Left renal cortex interstitium (tissue), 4 donors: ENCODE data around the gene JMJD7. TPM values are rescaled to one million over a fixed set of nuclear protein-coding genes. Genes with fewer than 3 reads are reported as not detected.
"Not testable (repeated sequence)": the region's sequence is repeated elsewhere in the genome, so short reads cannot be mapped to it uniquely, and the experiment has no call there.

Source experiments
- DNase-seq, 4 donors: peaks; one replicate each; pipeline ENCODE4 v3.0.0-alpha.2; 2013; ENCODE audit warnings: low read depth in 4 of 4, low spot score in 2 of 4, missing footprints in 1 of 4
- polyA plus RNA-seq, 4 donors: library from polyadenylated mRNA; unstranded; fragments of 120-200 nt; gene quantifications; one replicate each; pipeline ENCODE4 v1.2.1, GENCODE V29; 2013; ENCODE audit not compliant: insufficient read length in 4 of 4

The JMJD7 gene
- polyA plus RNA-seq, 4 donors, result 8.9 to 20.2 (median 13.4) TPM

DNA sequence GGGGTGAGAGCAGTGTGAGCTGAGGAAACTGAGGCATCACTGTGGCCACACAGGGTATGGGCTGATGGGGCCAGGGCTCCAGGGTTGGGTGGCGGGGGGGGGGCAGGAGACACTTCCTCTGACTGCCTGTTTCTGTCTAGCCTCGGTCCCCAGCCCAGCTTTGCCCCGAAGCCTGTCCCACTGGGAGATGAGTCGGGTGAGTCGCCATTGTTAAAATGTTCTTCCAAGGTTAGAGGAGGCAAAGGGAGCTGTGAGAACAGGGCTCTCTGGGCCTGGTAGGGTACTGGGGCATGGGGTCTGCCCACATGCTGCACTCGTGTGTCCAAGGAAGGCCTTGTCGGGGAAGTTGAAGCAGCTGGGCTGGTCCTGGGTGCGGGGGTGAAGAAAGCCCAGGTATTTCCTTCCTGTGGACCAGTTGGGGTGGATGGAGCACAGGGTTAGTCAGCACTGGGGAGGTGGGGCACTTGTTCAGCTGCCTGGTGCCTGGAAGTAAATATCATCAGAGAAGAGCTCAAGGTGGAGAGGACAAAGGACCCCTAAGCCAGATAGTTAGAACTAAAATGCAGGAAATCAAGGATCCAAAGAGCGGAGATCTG lies 8.3 kb upstream of the JMJD7 start:
- no peak for DNase-seq

DNA sequence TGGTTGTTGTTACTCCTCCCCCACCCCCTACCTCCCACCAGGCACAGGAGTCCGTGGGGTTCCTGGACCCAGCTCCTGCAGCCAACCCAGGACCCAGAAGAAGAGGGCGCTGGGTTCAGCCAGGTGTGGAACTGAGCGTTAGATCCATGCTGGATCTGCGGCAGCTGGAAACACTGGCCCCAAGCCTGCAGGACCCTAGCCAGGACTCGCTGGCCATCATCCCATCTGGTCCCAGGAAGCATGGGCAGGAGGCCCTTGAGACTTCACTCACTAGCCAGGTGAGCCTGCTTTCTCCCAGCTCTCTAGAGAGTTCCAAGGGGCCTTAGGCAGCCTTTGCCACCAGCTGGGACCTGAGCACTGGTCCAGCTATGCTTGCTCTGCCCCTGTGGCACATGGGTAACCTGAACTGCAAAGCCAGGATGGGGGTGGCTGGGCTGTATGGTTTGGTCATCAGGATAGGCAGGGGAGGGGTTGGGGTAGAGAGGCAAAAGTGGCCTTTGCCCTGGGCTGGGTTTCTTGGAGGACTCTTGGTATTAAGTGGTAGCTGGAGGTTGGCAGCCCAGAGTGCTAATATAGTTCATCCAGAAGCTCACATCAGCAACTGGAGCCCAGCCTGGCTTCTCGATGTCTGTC lies 7.0 kb upstream of the JMJD7 start:
- no peak for DNase-seq

GRCh38 chr15:41821831-41822230 lies 6.1 kb upstream of the JMJD7 start:
- DNase-seq, result no peak

GRCh38 chr15:41822471-41822870 lies 5.4 kb upstream of the JMJD7 start:
- no peak for DNase-seq

DNA sequence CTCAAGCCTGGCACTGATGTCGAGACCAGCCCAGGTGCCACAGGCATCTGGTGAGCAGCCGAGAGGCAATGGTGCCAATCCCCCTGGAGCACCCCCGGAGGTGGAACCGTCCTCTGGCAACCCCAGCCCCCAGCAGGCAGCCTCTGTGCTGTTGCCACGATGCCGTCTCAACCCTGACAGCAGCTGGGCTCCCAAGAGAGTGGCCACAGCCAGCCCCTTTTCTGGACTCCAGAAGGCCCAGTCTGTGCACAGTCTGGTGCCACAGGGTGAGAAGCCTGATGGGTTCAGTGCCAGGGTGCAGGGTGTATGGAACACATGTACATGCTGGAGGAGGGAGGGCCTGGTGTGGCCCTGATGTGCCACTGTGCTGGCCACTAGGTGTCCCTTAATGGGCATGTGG lies 4.9 kb upstream of the JMJD7 start:
- DNase-seq, result no peak

- no peak for DNase-seq
Observed at GRCh38 chr15:41823502-41823901, 4.4 kb upstream of the JMJD7 start.

DNA sequence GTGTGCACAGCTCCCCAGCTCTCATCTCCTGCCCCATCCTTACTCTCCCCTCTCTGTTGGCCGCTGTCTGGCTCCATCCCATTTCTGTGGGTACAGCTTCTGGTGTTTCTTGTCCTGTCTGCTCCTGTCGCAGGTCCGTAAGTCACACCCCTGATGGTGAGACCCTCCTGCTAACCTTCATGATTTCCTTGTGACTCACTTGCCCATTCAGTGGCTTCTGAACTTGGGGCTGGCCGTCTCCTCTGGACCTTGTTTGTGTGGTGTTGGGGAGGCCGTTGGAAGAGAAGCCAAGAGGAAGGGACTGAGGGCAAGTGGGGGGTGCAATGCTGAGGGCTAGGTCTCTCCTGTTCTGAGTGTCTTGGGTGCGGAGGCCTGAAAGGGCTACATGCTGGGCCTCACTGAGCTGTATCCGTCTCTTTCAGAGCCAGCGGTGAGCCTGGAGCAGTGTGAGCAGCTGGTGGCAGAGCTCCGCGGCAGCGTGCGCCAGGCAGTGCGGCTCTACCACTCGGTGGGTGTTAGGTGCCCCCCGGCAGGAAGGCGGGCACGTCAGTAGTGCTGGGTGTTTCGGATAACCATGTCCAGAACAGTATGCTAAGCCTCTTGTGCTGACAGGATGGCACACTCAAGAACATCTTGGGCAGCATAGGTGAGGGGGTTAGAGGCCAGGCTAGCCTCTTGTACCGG lies 3.7 kb upstream of the JMJD7 start:
- no peak for DNase-seq

GRCh38 chr15:41825145-41825544 lies 2.7 kb upstream of the JMJD7 start:
- no peak for DNase-seq

DNA sequence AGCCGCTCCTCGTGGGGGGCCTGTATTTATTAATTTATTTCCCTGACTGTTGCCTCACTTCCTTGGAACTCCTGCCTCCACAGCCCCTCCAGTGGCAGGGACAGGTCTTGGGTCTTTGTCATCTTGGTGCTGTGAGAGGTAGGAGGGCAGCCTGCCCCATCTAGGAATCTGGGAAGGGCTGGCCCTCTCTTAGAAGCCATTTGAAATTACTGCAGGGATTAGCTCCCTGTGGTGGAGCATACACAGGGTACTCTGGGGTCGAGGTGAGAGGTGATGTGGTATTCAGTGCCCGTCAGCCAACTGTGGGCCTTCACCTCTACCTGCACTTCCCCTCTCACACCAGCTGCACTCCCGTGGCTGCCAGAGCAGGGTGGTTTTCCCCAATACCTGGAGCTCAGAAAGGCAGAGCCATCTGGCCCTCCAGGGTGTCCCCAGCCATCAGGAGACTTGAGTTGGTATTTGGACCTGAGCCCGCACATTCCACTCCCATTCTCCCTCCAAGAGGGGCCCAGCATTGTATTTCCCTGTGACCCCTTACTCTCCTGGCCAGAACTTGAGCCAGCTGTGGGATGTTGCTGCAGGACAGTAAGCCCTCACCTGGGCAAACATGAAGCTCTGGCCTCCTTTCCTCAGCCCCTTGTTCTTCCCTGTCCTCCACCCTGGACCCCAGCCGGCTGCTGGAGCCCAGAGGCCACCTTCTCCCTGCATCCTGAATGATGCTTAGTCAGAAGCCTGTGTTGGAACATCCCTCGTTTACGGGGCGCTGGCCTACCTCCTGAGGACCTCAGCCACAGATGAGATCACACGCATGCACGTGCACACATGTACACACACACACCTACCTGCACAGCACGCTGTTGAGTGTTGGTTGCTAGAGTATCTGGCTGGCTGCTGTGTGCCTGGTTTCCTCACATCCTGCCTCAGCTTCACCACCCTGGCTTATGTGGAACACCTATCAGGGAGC lies 2.0 kb upstream of the JMJD7 start:
- DNase-seq, result no peak

DNA sequence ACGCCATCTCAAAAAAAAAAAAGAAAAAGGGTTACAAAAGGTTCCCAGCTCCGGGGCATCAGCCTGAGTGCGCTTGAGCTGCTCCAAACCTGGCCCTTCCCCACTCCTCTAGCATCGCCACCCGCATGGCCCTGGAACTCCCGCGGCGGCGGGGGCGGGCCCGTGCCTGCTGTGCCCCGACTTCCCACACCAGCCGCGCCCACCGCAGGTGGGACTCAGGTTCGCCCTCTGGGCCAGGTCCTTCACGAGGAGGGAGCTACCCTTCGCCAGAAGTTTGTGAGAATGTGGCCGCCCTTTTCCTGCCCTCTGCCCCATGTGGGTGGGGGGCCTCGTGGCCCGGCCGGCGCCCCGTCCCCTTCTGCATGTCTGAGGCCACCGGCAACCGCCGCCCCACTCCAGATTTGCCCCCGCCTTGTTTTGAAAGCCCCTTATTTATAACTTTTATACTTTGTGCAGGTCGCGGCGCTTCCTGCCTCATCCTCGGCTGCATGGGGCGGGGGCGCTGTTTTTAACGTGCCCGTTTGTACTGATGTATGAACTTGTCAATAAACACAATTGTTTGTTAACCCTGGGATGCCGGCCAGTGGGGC lies 507 bp upstream of the JMJD7 start:
- no peak for DNase-seq

GRCh38 chr15:41828807-41829141 lies 882 bp downstream of the JMJD7 start:
- DNase-seq, result no peak

DNA sequence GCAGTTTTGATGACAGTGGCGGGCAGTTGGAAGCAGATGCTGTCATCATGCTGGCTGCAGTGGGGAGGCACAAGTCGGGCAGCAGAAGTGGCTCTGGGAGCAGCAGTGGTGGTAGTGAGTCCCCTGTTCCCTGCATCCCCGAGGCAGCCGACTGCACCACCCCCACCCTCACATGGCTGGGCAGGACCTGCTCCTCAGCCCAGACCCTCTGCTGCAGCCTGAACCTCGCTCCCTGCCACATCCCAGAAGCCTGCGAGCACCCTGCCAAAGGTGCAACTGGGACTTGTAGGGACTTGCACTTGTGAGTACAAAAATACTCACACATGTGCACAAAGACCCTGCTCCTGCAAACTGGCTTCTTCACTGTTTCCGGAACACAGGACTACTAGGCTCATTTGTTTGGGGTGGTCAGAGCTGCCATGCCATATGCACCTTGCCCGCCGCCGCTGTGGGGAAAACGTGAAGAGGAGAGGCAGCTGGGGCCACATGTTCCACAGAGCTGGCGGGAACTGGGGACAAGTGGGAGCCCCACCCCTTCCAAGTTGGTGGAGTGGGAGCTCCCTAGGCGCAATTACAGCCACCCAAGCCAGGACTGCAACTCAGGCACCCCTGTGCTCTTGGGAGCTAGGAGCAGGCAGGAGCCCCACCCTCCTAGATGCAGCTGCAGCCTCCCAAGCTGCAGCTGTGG lies 2.2 kb downstream of the JMJD7 start:
- DNase-seq, result no peak

DNA sequence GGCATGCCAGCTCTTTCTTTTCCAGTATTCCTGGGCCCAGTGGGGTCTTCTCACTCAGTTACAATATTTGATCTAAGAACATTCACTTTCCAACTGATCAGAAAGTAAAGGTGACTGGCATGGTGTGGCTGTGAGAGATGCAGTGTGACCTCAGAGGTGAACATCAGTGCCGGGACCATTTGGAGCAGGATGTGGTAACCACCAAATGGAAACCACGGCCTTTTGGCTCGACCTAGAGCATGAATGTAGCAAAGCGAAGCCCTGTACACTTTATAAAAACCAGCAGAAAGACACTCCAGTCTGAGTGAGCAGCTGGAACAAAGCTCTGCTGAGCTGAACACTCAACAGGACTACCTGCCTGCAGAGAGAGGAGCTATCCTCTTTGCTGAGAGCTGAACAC lies 3.4 kb downstream of the JMJD7 start:
- not testable (repeated sequence) for DNase-seq

GRCh38 chr15:41832208-41832607 lies 4.3 kb downstream of the JMJD7 start:
- DNase-seq, result no peak

GRCh38 chr15:41832875-41833274 lies 5.0 kb downstream of the JMJD7 start:
- no peak for DNase-seq

DNA sequence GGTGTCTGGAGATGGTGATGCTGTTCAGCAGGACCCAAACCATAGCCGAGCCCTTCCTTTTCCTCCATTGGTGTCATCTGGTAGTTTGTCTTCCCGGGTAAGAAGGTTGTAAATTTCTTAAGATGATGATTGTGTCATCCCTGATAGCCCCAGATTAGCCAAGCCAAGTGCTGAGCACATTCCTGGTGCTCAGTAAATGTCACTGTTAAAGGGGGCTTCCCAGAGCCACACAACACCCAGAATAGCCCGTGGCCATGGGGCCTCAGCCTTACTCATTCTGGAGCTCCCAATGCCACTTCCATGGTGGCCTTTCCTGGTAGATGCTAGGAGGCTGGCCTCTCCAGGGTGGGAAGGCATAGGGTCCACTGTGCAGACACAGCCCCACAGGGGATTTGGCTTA lies 6.2 kb downstream of the JMJD7 start:
- no peak for DNase-seq

DNA sequence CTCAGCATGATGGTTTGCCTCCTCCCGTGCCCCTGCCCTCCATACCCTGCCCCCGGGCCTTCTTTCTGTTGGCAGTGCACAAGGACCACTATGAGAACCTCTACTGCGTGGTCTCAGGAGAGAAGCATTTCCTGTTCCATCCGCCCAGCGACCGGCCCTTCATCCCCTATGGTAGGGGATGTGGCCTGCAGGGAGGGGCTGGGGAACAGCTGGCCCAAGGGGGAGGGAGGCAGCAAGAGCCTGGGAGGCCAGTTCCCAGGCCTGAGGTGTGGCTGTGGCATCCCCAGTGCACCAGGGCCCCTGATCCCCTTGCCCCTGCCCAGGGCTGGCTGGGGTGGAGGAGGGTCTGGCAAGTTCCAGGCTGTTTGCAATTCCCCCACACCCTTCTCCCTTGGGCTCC lies 8.2 kb downstream of the JMJD7 start:
- no peak for DNase-seq

GRCh38 chr15:41836713-41837454 lies 9.0 kb downstream of the JMJD7 start:
- DNase-seq, result no peak

- no peak for DNase-seq
Observed at GRCh38 chr15:41838400-41838897, 10.6 kb downstream of the JMJD7 start, which contains the start of gene PLA2G4B. Gene PLA2G4B (plus strand): TSS chr15:41838847. CDS start chr15:41838914, 67 bp downstream.
